HUES48 (cell line): Measurements from ENCODE around the gene TMTC2.

Experiments
- H3K27ac ChIP-seq: one replicate; pipeline ENCODE4 v1.7.0; 2013; ENCODE audit warnings: low read depth, low read length, inconsistent platforms
- H3K27me3 ChIP-seq: 2 replicates; pipeline ENCODE4 v1.6.1; 2013; ENCODE audit warnings: mild to moderate bottlenecking, low read length; ENCODE audit not compliant: control insufficient read depth, insufficient read depth
- H3K36me3 ChIP-seq: 2 replicates; pipeline ENCODE4 v1.6.1; 2013; ENCODE audit warnings: low read length; ENCODE audit not compliant: control insufficient read depth, insufficient read depth
- H3K4me1 ChIP-seq: 2 replicates; pipeline ENCODE4 v1.6.1; 2013; ENCODE audit warnings: mild to moderate bottlenecking, low read length; ENCODE audit not compliant: control insufficient read depth, insufficient read depth
- H3K4me3 ChIP-seq: 2 replicates; pipeline ENCODE4 v1.5.1; 2013; ENCODE audit warnings: mild to moderate bottlenecking, low read depth, low read length
- H3K9ac ChIP-seq: 2 replicates; pipeline ENCODE4 v1.6.1; 2013; ENCODE audit warnings: mild to moderate bottlenecking, low read depth, low read length, moderate library complexity
- H3K9me3 ChIP-seq: 2 replicates; pipeline ENCODE4 v1.6.1; 2013; ENCODE audit warnings: low read length; ENCODE audit not compliant: control insufficient read depth, insufficient read depth

The TMTC2 gene

DNA sequence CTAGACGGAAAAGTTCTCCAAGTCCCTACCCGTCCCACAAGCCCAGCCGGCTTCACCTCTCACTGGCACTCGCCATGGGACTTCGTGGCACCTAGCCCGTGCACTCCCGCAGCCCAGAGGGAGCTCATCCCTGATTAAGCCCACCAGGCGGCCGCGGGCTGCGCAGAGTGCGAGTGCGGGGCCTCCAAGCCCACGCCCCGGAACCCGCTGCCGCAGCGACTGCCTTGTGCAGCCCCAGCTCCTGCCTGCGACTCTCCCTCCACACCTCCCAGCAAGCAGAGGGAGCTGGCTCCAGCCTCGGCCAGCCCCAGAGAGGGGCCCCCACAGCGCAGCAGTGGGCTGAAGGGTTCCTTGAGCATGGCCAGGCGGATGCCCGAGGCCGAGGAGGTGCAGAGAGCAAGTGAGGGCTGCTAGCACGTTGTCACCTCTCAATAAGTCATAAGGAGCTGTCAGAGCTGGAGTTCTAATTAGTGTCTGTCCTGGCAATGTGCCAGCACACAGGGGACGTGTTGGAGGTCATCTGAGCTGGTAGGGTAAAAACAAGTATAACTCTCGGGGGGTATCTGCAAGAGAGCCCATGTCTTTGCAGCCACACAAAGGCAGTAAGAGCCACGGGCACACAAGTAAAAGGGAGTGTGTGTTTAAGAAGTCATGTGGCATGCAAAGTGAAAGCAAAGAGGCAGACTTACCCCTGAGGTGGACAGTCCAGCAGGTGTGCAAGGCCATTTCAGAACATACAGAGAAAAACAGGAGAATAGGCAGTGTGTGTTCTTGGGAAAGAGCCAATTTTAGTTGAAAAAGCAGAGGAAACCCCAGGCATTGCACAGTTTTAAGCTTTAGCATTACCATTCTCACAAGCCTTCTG is 27.1 kb upstream of the TMTC2 start:
- Histone ChIP-seq H3K36me3 (no peaks in the 10 kb centered on the region), H3K27me3 (no peaks in the 10 kb centered on the region)

DNA sequence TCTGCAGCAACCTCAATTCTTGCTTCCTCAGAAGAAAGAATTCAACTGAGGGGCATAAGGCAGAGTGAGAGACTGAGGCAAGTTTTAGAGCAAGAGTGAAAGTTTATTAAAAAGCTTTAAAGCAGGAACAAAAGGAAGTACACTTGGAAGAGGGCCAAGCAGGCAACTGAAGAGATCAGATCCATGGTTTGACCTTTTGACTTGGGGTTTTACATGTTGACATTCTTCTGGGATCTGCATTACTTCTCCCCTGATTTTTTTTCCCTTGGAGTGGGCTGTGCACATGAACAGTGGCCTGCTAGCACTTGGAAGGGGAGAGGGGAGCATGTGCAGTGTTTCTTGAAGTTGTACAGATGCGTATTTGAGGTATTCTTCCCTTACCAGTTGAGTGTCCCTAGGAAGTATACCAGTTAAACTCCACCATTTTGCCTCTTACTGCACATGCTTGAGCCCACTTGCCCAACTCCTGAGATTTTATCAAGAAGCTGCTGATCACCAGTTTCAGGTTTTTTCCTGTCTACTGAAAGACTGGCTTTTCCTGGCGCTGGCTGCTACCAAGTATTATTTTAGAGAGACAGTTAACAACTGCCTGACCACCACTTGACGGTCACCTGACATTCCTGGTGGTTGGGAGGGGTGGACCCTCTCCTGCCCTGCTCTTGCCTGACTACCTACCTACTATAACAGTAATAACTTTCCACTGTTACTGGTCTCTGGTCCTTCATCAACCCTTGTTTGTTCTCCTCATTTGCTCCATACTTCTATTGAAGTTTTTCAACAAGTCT is 26.0 kb upstream of the TMTC2 start:
- Histone ChIP-seq H3K9me3 (no peaks in the 10 kb centered on the region), H3K36me3 (no peaks in the 10 kb centered on the region), H3K4me3 (no peak overlapping the region), H3K9ac (no peak overlapping the region), H3K27ac (no peak overlapping the region), H3K27me3 (no peaks in the 10 kb centered on the region), H3K4me1 (peaks cover 20% of the 10 kb centered on the region)

More for the DNA sequence above, 27.1 kb upstream of the TMTC2 start:
- Histone ChIP-seq H3K4me1 (peaks cover 9% of the 10 kb centered on the region), H3K9ac (no peak overlapping the region), H3K4me3 (no peak overlapping the region), H3K27ac (no peak overlapping the region), H3K9me3 (no peaks in the 10 kb centered on the region)

DNA sequence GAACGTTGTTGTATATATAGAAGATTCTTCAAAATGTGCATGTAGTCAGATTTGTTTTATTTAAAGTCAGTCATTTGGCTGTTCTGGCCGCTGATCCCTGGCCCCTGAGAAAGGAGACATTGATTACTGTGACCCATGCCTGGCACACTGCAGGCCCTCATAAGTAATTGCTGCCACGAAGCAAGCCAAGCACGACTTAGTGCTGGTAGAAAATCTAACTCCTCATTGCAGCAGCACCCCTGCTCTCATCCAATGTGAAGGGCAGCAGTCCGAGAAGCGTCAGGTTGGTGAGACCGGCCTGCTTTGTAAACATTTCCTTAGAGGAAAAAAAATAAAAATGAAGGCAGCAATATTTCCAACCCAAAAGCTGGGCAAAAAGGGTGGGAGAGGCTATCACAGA is 22.8 kb upstream of the TMTC2 start:
- Histone ChIP-seq H3K4me3 (no peak overlapping the region), H3K9me3 (no peaks in the 10 kb centered on the region), H3K9ac (no peak overlapping the region), H3K27ac (no peak overlapping the region), H3K27me3 (no peaks in the 10 kb centered on the region), H3K4me1 (peaks cover 22% of the 10 kb centered on the region), H3K36me3 (no peaks in the 10 kb centered on the region)

DNA sequence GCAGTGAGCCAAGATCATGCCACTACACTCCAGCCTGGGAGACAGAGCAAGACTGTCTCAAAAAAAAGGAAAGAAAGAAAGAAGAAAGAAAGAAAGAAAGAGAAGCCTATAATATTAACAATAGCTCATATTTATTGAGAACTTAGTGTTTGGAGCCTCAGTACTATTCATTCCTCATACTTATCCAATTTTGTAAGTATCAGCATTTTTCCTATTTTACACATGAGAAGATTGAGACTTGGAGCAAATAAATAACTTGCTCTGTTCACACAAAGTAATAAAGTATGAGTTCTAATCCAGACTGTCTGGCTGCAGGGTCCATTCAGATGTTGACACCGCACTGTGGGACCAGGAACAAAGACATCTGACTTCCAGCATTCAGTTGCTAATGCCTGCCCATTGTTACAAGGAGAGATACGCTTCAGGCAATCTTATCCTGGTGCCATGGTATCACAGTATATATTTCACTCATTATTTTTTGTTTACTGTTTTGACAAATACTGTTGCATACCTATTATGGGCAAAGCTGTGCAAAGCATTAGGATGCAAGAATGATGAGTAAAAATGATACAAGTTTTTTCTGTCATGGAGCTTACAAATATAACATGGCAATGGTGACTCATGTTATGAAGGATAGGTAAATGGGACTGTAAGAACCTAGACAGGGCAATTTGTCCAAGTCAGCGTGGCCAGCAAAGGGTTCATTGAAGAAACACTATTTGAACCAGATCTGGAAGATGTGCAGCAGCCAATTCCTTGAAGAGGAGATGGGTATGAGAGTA is 21.4 kb upstream of the TMTC2 start:
- no peaks in the 10 kb centered on the region for H3K36me3 ChIP-seq
- H3K9me3 ChIP-seq: no peaks in the 10 kb centered on the region
- H3K4me1 ChIP-seq: peaks cover 22% of the 10 kb centered on the region
- no peaks in the 10 kb centered on the region for H3K27me3 ChIP-seq
- H3K27ac ChIP-seq: no peak overlapping the region
- H3K4me3 ChIP-seq: no peak overlapping the region
- no peak overlapping the region for H3K9ac ChIP-seq

DNA sequence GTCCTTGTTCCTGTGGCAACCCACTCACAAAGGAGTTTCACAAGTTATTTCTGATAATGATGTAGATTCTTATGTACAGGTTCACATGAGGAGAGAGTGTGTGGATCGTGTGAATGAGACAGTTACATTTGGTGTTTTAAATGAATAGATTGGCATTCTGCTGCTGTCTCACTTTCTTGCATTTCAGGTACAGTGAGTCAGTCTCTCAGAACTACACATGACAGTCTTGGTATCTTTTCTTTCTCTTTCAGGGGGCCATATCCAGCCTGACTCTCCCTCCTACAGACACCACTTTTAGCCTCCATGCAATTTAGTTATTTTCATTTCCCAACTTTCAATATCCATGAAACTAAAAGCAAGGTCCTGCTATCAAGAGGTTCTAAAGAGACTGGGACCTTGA is 19.9 kb upstream of the TMTC2 start:
- Histone ChIP-seq H3K27me3 (no peaks in the 10 kb centered on the region), H3K9me3 (no peaks in the 10 kb centered on the region), H3K4me1 (peaks cover 22% of the 10 kb centered on the region), H3K36me3 (no peaks in the 10 kb centered on the region), H3K27ac (no peak overlapping the region), H3K4me3 (no peak overlapping the region), H3K9ac (no peak overlapping the region)

DNA sequence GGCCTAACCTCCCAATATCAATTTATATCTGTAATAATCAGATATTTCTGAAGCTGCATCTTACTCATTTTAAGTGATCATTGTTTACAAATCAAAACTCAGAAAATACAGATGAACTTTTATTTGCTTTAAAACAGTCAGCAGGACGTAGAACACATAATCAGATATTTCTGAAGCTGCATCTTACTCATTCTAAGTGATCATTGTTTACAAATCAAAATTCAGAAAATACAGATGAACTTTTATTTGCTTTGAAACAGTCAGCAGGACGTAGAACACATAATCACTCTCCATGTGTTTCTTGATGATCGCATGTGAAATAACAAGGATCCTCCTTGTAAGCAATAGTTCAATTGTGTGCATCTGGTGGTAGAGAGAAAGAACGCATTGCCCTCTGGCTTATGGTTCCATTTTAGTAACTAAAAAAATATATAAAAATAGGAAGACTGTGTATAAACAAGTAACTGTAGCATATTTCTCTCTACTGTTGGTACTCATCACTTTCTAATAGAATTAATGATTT is 15.0 kb upstream of the TMTC2 start:
- no peaks in the 10 kb centered on the region for H3K36me3 ChIP-seq
- H3K27ac ChIP-seq: no peak overlapping the region
- no peaks in the 10 kb centered on the region for H3K9me3 ChIP-seq
- H3K4me3 ChIP-seq: no peak overlapping the region
- no peaks in the 10 kb centered on the region; the same call in 1 of the 2 replicates for H3K4me1 ChIP-seq
- H3K9ac ChIP-seq: no peak overlapping the region
- H3K27me3 ChIP-seq: no peaks in the 10 kb centered on the region

DNA sequence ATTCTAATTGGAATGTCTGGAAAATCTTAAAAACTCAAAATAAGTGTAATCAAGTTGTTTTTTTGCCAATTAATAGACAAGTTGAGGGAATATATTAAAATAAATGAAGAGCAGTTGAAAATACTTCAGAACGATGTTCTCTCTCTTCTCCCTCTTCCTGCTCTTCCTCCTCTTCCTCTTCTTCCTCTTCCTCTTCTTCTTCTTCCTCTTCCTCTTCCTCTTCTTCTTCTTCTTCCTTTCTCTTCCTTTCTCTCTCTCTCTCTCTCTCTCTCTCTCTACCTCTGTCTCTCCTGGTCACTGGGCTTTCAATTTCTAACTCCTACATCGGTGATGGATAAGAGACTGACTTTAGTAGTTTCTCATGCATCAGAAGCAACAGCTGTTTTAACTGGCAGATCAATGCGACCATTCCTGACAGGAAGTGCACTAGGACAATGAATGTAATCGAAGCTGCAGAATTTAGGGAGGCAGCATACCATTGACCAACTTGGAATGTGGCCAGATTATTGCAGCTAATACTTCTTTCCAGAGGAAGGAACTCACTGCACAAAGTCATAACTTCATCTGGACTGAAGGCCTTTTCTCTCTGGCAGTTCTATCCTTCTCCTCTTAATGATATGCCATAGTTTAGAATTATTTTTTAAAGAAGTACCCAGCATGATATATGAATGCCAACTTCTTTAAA is 13.8 kb upstream of the TMTC2 start:
- Histone ChIP-seq H3K27ac (no peak overlapping the region), H3K36me3 (no peaks in the 10 kb centered on the region)

DNA sequence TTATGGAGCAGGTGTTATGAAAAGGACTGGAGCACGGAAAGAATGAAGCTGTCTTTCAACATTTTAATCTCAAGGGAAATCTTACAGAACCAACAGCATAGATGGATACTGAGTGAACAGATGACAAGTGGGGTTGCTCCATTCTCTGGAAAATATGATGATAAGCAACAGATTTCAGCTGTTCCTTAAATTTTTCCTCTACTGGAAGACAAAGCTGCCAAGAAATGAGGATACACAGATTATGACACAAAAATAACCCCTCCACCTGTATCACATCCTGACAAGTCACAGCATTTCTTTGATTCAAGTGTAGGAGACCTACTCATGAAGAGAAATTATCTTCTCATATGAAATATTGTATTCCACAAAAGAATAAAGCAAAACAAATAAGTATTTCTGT is 13.0 kb upstream of the TMTC2 start:
- Histone ChIP-seq H3K4me3 (no peak overlapping the region), H3K4me1 (no peaks in the 10 kb centered on the region; the same call in 1 of the 2 replicates), H3K9me3 (no peaks in the 10 kb centered on the region), H3K36me3 (no peaks in the 10 kb centered on the region), H3K27ac (no peak overlapping the region), H3K27me3 (no peaks in the 10 kb centered on the region), H3K9ac (no peak overlapping the region)

More for the DNA sequence above, 13.8 kb upstream of the TMTC2 start:
- no peaks in the 10 kb centered on the region; the same call in 1 of the 2 replicates for H3K4me1 ChIP-seq
- H3K27me3 ChIP-seq: no peaks in the 10 kb centered on the region
- no peaks in the 10 kb centered on the region for H3K9me3 ChIP-seq
- no peak overlapping the region for H3K9ac ChIP-seq
- no peak overlapping the region for H3K4me3 ChIP-seq

DNA sequence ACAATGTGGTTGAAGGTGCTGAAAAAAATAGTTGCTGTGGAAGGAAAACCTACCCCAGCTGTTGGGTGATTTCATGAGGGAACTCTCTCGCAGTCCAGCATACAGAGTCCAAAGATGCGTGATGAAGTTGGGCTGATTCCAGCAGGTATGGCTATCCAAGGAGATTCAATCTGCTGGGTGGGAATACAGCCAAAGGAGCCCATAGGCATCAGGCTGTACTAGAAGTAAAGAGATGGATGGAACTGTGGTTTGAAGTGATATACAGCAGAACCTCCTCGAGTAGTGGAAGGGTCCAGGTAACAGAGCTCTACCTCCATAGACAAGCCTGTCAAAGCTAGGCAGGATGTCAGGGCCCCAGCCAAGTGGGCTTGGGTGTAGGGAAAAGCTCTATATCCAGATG is 11.5 kb upstream of the TMTC2 start:
- Histone ChIP-seq H3K27me3 (no peaks in the 10 kb centered on the region), H3K9ac (no peak overlapping the region), H3K9me3 (no peaks in the 10 kb centered on the region), H3K4me3 (no peak overlapping the region), H3K36me3 (no peaks in the 10 kb centered on the region), H3K27ac (no peak overlapping the region), H3K4me1 (no peaks in the 10 kb centered on the region)

DNA sequence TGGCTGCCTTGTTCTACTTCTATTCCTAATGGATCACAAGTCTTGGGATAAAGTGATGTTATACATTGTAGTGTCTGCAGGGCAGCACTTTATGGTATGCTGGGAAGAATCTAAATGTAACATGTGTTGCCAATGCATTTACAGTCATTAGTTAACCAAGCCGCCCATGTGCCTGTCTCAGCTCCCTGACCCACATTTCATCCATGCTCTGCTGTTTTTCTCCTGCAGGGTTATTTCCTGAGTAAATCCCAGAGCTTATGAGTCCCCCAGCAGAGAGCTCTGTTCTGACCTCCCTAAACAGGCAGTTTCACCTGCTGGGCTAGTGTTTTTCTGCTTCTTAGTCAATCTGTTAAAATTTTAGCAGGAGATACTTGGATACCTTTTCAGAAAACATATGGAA is 4.4 kb upstream of the TMTC2 start:
- Histone ChIP-seq H3K9me3 (no peaks in the 10 kb centered on the region), H3K9ac (no peak overlapping the region), H3K27me3 (peaks cover 6% of the 10 kb centered on the region; the same call in 1 of the 2 replicates), H3K36me3 (no peaks in the 10 kb centered on the region), H3K27ac (no peak overlapping the region), H3K4me3 (no peak overlapping the region), H3K4me1 (no peaks in the 10 kb centered on the region; the same call in 1 of the 2 replicates)
